ENCODE measurements around the gene HIGD1B.

- TF ChIP-seq POLR2A (IDR thresholded peaks at IDR 0.05; ENCODE audit: low read depth) (no peak), CTCF (IDR thresholded peaks at IDR 0.05) (no peak), POLR2AphosphoS5 (IDR thresholded peaks at IDR 0.05) (no peak)
Observed at GRCh38 chr17:44865931-44866330, 18.2 kb downstream of the HIGD1B start.

Measured in esophagus muscularis mucosa (tissue), 3 donors.